NCI-H2227 treated with DMSO at 0.1 percent for 48 hours (cell line): Measurements from ENCODE around the gene TEN1.

Experiments used
- DNase-seq: peaks from one replicate; lab custom pipeline; 2025; lab: John Stamatoyannopoulos, UW

The TEN1 gene

GRCh38 chr17:76007131-76007849, 28.2 kb downstream of the TEN1 start:
- DNase-seq, result no peak

- DNase-seq, result no peak
Observed at GRCh38 chr17:76007850-76008165, 28.8 kb downstream of the TEN1 start.

- no peak for DNase-seq
Observed at GRCh38 chr17:76008208-76008607, 29.2 kb downstream of the TEN1 start.

GRCh38 chr17:76008630-76009425, 29.8 kb downstream of the TEN1 start:
- DNase-seq, result no peak

- DNase-seq, result no peak
Observed at GRCh38 chr17:76009447-76009846, 30.4 kb downstream of the TEN1 start.

GRCh38 chr17:76009969-76010661, 31.1 kb downstream of the TEN1 start:
- no peak for DNase-seq

GRCh38 chr17:76011951-76012350, 32.9 kb downstream of the TEN1 start:
- no peak for DNase-seq

- no peak for DNase-seq
Observed at GRCh38 chr17:76013377-76013932, 34.4 kb downstream of the TEN1 start.

GRCh38 chr17:76014100-76014924, 35.3 kb downstream of the TEN1 start:
- DNase-seq, result peak; percentile 16

- DNase-seq, result no peak
Observed at GRCh38 chr17:76014925-76015261, 35.9 kb downstream of the TEN1 start.

- no peak for DNase-seq
Observed at GRCh38 chr17:76017481-76018339, 38.7 kb downstream of the TEN1 start.

- no peak for DNase-seq
Observed at GRCh38 chr17:76018340-76018680, 39.3 kb downstream of the TEN1 start.

- no peak for DNase-seq
Observed at GRCh38 chr17:76018801-76019200, 39.8 kb downstream of the TEN1 start.

- DNase-seq, result no peak
Observed at GRCh38 chr17:76019833-76020467, 40.9 kb downstream of the TEN1 start.

- no peak for DNase-seq
Observed at GRCh38 chr17:76022285-76022684, 43.2 kb downstream of the TEN1 start.

GRCh38 chr17:76022973-76023899, 44.2 kb downstream of the TEN1 start:
- DNase-seq, result no peak

- DNase-seq, result no peak
Observed at GRCh38 chr17:76023900-76024237, 44.8 kb downstream of the TEN1 start.

- DNase-seq, result no peak
Observed at GRCh38 chr17:76024353-76024752, 45.3 kb downstream of the TEN1 start.

- no peak for DNase-seq
Observed at GRCh38 chr17:76025294-76025693, 46.3 kb downstream of the TEN1 start.

- DNase-seq, result no peak
Observed at GRCh38 chr17:76026714-76027158, 47.7 kb downstream of the TEN1 start.
